PC-9 (cell line): ENCODE results near the gene NKAIN2.

Experiments
- EZH2 ChIP-seq: fragments of 200-600 bp; sonication (generic); IDR thresholded peaks from 2 replicates; pipeline ENCODE4 v1.8.0; 2017; ENCODE audit warnings: antibody characterized with exemption, low read depth
- TF ChIP-seq, protein P1 (sequence below): fragments of 200-600 bp; sonication (generic); conservative IDR thresholded peaks from 2 replicates; pipeline ENCODE4 v1.6.1; 2017; ENCODE audit warnings: mixed run types, antibody characterized with exemption, mild to moderate bottlenecking, moderate library complexity

DNA sequence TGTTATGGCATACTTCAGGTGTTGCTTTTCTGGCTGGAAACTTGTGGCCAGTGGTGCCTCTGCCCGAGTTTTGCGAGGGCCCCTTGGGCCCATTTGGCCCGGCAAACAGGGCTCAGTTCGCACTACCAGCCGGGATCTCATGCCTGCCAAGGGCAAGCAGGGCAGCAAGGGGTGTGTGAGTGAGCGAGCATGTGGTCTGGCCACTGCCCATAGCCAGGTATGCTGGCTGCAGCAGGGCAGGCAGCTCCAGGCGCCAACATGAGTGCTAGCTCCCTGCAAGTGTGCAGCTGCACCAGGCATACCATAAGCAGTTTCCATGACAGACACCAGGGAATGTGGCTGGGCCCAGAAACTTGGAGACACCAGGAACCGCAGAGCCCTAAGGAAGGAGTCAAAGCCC lies 389.5 kb downstream of the NKAIN2 start:
- TF ChIP-seq, protein P1, sequence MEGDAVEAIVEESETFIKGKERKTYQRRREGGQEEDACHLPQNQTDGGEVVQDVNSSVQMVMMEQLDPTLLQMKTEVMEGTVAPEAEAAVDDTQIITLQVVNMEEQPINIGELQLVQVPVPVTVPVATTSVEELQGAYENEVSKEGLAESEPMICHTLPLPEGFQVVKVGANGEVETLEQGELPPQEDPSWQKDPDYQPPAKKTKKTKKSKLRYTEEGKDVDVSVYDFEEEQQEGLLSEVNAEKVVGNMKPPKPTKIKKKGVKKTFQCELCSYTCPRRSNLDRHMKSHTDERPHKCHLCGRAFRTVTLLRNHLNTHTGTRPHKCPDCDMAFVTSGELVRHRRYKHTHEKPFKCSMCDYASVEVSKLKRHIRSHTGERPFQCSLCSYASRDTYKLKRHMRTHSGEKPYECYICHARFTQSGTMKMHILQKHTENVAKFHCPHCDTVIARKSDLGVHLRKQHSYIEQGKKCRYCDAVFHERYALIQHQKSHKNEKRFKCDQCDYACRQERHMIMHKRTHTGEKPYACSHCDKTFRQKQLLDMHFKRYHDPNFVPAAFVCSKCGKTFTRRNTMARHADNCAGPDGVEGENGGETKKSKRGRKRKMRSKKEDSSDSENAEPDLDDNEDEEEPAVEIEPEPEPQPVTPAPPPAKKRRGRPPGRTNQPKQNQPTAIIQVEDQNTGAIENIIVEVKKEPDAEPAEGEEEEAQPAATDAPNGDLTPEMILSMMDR, result no peak
- no peak for TF ChIP-seq EZH2
